ENCODE data around the gene FDXR.
A peak's percentile ranks its signal among the peaks of the same experiment; 100 is the strongest.

The FDXR gene

GRCh38 chr17:74920306-74920620 is 47.5 kb upstream of the FDXR start:
- peaks cover 60% of the 10 kb centered on the region for H3K27me3 Mint-ChIP-seq (ENCODE audit: low read depth, poor library complexity)
- no peak overlapping the region for H3K4me3 Mint-ChIP-seq
- no peaks in the 10 kb centered on the region for H3K9me3 Mint-ChIP-seq
- no peak for TF ChIP-seq CTCF (IDR thresholded peaks at IDR 0.05)
- no peaks in the 10 kb centered on the region for H3K36me3 Mint-ChIP-seq (ENCODE audit: low read depth)
- no peak for DNase-seq
- H3K4me1 Mint-ChIP-seq, result peaks cover 31% of the 10 kb centered on the region
- H3K27ac Mint-ChIP-seq, result no peak overlapping the region

GRCh38 chr17:74919440-74920305 is 46.9 kb upstream of the FDXR start:
- no peak overlapping the region for H3K27ac Mint-ChIP-seq
- no peaks in the 10 kb centered on the region for H3K9me3 Mint-ChIP-seq
- H3K4me3 Mint-ChIP-seq, result no peak overlapping the region
- H3K27me3 Mint-ChIP-seq (ENCODE audit: low read depth, poor library complexity), result peaks cover 58% of the 10 kb centered on the region
- no peak for TF ChIP-seq CTCF (IDR thresholded peaks at IDR 0.05)
- H3K4me1 Mint-ChIP-seq, result peaks cover 31% of the 10 kb centered on the region
- peak; percentile 43 for DNase-seq
- H3K36me3 Mint-ChIP-seq (ENCODE audit: low read depth), result no peaks in the 10 kb centered on the region

GRCh38 chr17:74918906-74919305 is 46.1 kb upstream of the FDXR start:
- no peak for TF ChIP-seq CTCF (IDR thresholded peaks at IDR 0.05)
- DNase-seq, result no peak
- Mint-ChIP-seq H3K4me1 (peaks cover 29% of the 10 kb centered on the region), H3K36me3 (ENCODE audit: low read depth) (no peaks in the 10 kb centered on the region), H3K27me3 (ENCODE audit: low read depth, poor library complexity) (peaks cover 51% of the 10 kb centered on the region), H3K4me3 (no peak overlapping the region), H3K9me3 (peaks cover 2% of the 10 kb centered on the region), H3K27ac (peak overlapping the region; percentile 71)

GRCh38 chr17:74917430-74917829 is 44.6 kb upstream of the FDXR start:
- no peak for TF ChIP-seq CTCF (IDR thresholded peaks at IDR 0.05)
- no peak overlapping the region for H3K27ac Mint-ChIP-seq
- no peaks in the 10 kb centered on the region for H3K36me3 Mint-ChIP-seq (ENCODE audit: low read depth)
- no peak for DNase-seq
- H3K4me1 Mint-ChIP-seq, result peaks cover 26% of the 10 kb centered on the region
- peaks cover 3% of the 10 kb centered on the region for H3K9me3 Mint-ChIP-seq
- H3K27me3 Mint-ChIP-seq (ENCODE audit: low read depth, poor library complexity), result peaks cover 44% of the 10 kb centered on the region
- no peak overlapping the region for H3K4me3 Mint-ChIP-seq

- Mint-ChIP-seq H3K27ac (no peak overlapping the region), H3K4me3 (no peak overlapping the region), H3K9me3 (peaks cover 3% of the 10 kb centered on the region), H3K27me3 (ENCODE audit: low read depth, poor library complexity) (peaks cover 42% of the 10 kb centered on the region), H3K4me1 (peaks cover 20% of the 10 kb centered on the region), H3K36me3 (ENCODE audit: low read depth) (no peaks in the 10 kb centered on the region)
- TF ChIP-seq CTCF (IDR thresholded peaks at IDR 0.05), result no peak
- no peak for DNase-seq
Observed at GRCh38 chr17:74916851-74917199, 44.0 kb upstream of the FDXR start.
